A549 (cell line): Measurements from ENCODE around the gene PCNX3. TPM values are rescaled to one million over a fixed set of nuclear protein-coding genes. Genes with fewer than 3 reads are reported as not detected.

Experiments used
- ATAC-seq, 2 experiments: fragments of 200-7000 bp in 1 of 2; fragments of >200 bp in 1 of 2; cut with Nextera tagmentation in 1 of 2; cut with Tn5 transposase in 1 of 2; 3 replicates each; pipeline versions ENCODE4 v1.8.0 to v1.9.1; 2018 to 2020; ENCODE audit warnings: mild to moderate bottlenecking in 1 of 2, moderate library complexity in 1 of 2
- CTCF ChIA-PET: fragments of 300-600 bp; sonication (Branson Sonifier 250); formaldehyde crosslinking; extraction: SDS; loops from one replicate; lab custom pipeline; 2021; ENCODE audit warnings: antibody characterized with exemption, inconsistent platforms; lab: Yijun Ruan, JAX
- POLR2A ChIA-PET: fragments of 350-600 bp; formaldehyde crosslinking; extraction: SDS; loops from one replicate; lab custom pipeline; 2021; ENCODE audit warnings: antibody characterized with exemption, inconsistent platforms; lab: Yijun Ruan, JAX
- DNase-seq, 2 experiments: peaks; one replicate each; pipeline versions ENCODE4 v3.0.0 to v3.0.0-alpha.2; 2011 to 2016; ENCODE audit warnings: low read depth in 1 of 2, low spot score in 1 of 2
- FAIRE-seq: peaks from 2 replicates; lab custom pipeline; 2011; peaks lifted over from hg19 to GRCh38; lab: Jason Lieb, UNC
- H3K27ac ChIP-seq, 2 experiments: fragments of >200 bp; sonication (Bioruptor Twin); formaldehyde crosslinking; 3 replicates each; pipeline ENCODE4 v1.5.1; 2016 to 2017
- H3K4me1 ChIP-seq: fragments of >200 bp; sonication (Bioruptor Twin); formaldehyde crosslinking; 3 replicates; pipeline ENCODE4 v1.6.1; 2016
- H3K4me2 ChIP-seq: fragments of >200 bp; sonication (Bioruptor Twin); formaldehyde crosslinking; 3 replicates; pipeline ENCODE4 v1.6.1; 2016
- H3K4me3 ChIP-seq: fragments of >200 bp; sonication (Bioruptor Twin); formaldehyde crosslinking; 3 replicates; pipeline ENCODE4 v1.5.1; 2016
- H3K9me3 ChIP-seq: fragments of >200 bp; sonication (Bioruptor Twin); formaldehyde crosslinking; 3 replicates; pipeline ENCODE4 v1.6.1; 2016
- ATOH8 ChIP-seq: fragments of 250-450 bp; sonication (Bioruptor Pico); IDR thresholded peaks from 2 replicates; pipeline ENCODE4 v1.5.0; 2020; ENCODE audit warnings: low read depth, mild to moderate bottlenecking, moderate library complexity
- BCL3 ChIP-seq: fragments of >200 bp; sonication (Bioruptor Twin); formaldehyde crosslinking; IDR thresholded peaks from 3 replicates; pipeline ENCODE4 v1.6.1; 2016
- CBX2 ChIP-seq: fragments of 200-600 bp; sonication (generic); IDR thresholded peaks from 2 replicates; pipeline ENCODE4 v1.6.1; 2016; ENCODE audit warnings: low read depth, mild to moderate bottlenecking, borderline replicate concordance
- CHD2 ChIP-seq: fragments of 150-350 bp; IDR thresholded peaks from 2 replicates; pipeline ENCODE4 v1.6.1; 2014; ENCODE audit warnings: low read length; ENCODE audit not compliant: partially characterized antibody
- CHD4 ChIP-seq: fragments of 200-600 bp; sonication (generic); IDR thresholded peaks from 2 replicates; pipeline ENCODE4 v1.6.1; 2016; ENCODE audit warnings: antibody characterized with exemption, mild to moderate bottlenecking, borderline replicate concordance
- ELK1 ChIP-seq: fragments of 150-350 bp; IDR thresholded peaks from 2 replicates; pipeline ENCODE4 v1.6.1; 2014; ENCODE audit warnings: low read depth, mild to moderate bottlenecking, low read length
- EP300 ChIP-seq, 2 experiments: fragments of >200 bp; sonication (Bioruptor Twin); formaldehyde crosslinking; IDR thresholded peaks; 2 replicates in 1 of 2; 3 replicates in 1 of 2; pipeline ENCODE4 v1.6.1; 2016 to 2017
- FOSB ChIP-seq: fragments of 250-450 bp; sonication (Bioruptor Pico); IDR thresholded peaks from 2 replicates; pipeline ENCODE4 v1.5.0; 2020; ENCODE audit warnings: mild to moderate bottlenecking, moderate library complexity
- GATA3 ChIP-seq: IDR thresholded peaks from 2 replicates; pipeline ENCODE4 v1.6.1; 2012; ENCODE audit warnings: borderline replicate concordance
- HDAC2 ChIP-seq: fragments of 200-600 bp; sonication (generic); IDR thresholded peaks from 2 replicates; pipeline ENCODE4 v1.6.1; 2016
- HEYL ChIP-seq: fragments of 250-450 bp; sonication (Bioruptor Pico); IDR thresholded peaks from 2 replicates; pipeline ENCODE4 v1.8.0; 2021; ENCODE audit warnings: mild to moderate bottlenecking, moderate library complexity
- HOXA7 ChIP-seq: fragments of 250-450 bp; sonication (Bioruptor Pico); IDR thresholded peaks from 2 replicates; pipeline ENCODE4 v1.5.0; 2020; ENCODE audit warnings: mild to moderate bottlenecking, moderate library complexity
- JUN ChIP-seq, 2 experiments: fragments of >200 bp; sonication (Bioruptor Twin); formaldehyde crosslinking; IDR thresholded peaks; 2 replicates in 1 of 2; 3 replicates in 1 of 2; pipeline ENCODE4 v1.6.1; 2016 to 2017
- KDM1A ChIP-seq: fragments of 200-600 bp; sonication (generic); IDR thresholded peaks from 2 replicates; pipeline ENCODE4 v1.6.1; 2016; ENCODE audit warnings: low read depth, mild to moderate bottlenecking
- MAFK ChIP-seq: fragments of 450-650 bp; IDR thresholded peaks from 2 replicates; pipeline ENCODE4 v1.6.1; 2014; ENCODE audit not compliant: partially characterized antibody
- MYC ChIP-seq: IDR thresholded peaks from 2 replicates; pipeline ENCODE4 v1.6.1; 2012; ENCODE audit warnings: mild to moderate bottlenecking, inconsistent platforms, low read length, improper control_type of control experiment, borderline replicate concordance
- NFE2L2 ChIP-seq: fragments of 150-350 bp; conservative IDR thresholded peaks from 2 replicates; pipeline ENCODE4 v1.6.1; 2014; ENCODE audit warnings: low read length
- NPAS2 ChIP-seq: fragments of 250-450 bp; sonication (Bioruptor Pico); IDR thresholded peaks from 2 replicates; pipeline ENCODE4 v1.8.0; 2022; ENCODE audit warnings: mild to moderate bottlenecking, moderate library complexity, borderline replicate concordance
- PBX3 ChIP-seq: IDR thresholded peaks from 2 replicates; pipeline ENCODE4 v1.6.1; 2012
- PHF8 ChIP-seq: fragments of 200-600 bp; sonication (generic); IDR thresholded peaks from 2 replicates; pipeline ENCODE4 v1.6.1; 2016; ENCODE audit warnings: low read depth, mild to moderate bottlenecking, antibody characterized with exemption, moderate library complexity, borderline replicate concordance
- POLR2AphosphoS2 ChIP-seq: conservative IDR thresholded peaks from 2 replicates; pipeline ENCODE4 v1.6.1; 2012; ENCODE audit warnings: low read length, improper control_type of control experiment, inconsistent platforms
- RARB ChIP-seq: fragments of 250-450 bp; sonication (Bioruptor Pico); IDR thresholded peaks from 2 replicates; pipeline ENCODE4 v1.8.0; 2021; ENCODE audit warnings: mild to moderate bottlenecking, moderate library complexity
- RFX5 ChIP-seq: fragments of 450-650 bp; IDR thresholded peaks from 2 replicates; pipeline ENCODE4 v1.7.1; 2014; ENCODE audit warnings: antibody characterized with exemption, mild to moderate bottlenecking, moderate library complexity
- SMC3 ChIP-seq: fragments of >200 bp; sonication (Bioruptor Twin); formaldehyde crosslinking; IDR thresholded peaks from 3 replicates; pipeline ENCODE4 v1.6.1; 2018; ENCODE audit warnings: inconsistent platforms
- TFCP2L1 ChIP-seq: fragments of 250-450 bp; sonication (Bioruptor Pico); IDR thresholded peaks from 2 replicates; pipeline ENCODE4 v1.5.0; 2021; ENCODE audit warnings: mild to moderate bottlenecking
- TP53 ChIP-seq: fragments of 250-450 bp; sonication (Bioruptor Pico); IDR thresholded peaks from 2 replicates; pipeline ENCODE4 v1.5.0; 2021; ENCODE audit warnings: mild to moderate bottlenecking, moderate library complexity
- ZC3H11A ChIP-seq: fragments of 450-650 bp; IDR thresholded peaks from 2 replicates; pipeline ENCODE4 v1.6.1; 2014; ENCODE audit warnings: antibody characterized with exemption, mild to moderate bottlenecking
- ZFP36 ChIP-seq: fragments of 450-650 bp; IDR thresholded peaks from 2 replicates; pipeline ENCODE4 v1.6.1; 2014; ENCODE audit warnings: borderline replicate concordance; ENCODE audit not compliant: partially characterized antibody
- ZSCAN20 ChIP-seq: fragments of 250-450 bp; sonication (Bioruptor Pico); IDR thresholded peaks from 2 replicates; pipeline ENCODE4 v1.8.0; 2022; ENCODE audit warnings: mild to moderate bottlenecking, moderate library complexity
- WGBS: methylation state at CpG from one replicate; pipeline ENCODE4 v1.1.6; 2017; ENCODE audit errors: missing lambda C conversion rate; 5-methylcytosine and 5-hydroxymethylcytosine counted together
- polyA plus RNA-seq, 4 experiments: library from polyadenylated mRNA; depleted of rRNA in 3 of 4; stranded (reverse); fragments of >200 nt; fragmentation: RNase III in 1 of 4; extraction: RNeasy Plus Mini Kit Qiagen cat#74134 plus additional on column Dnase treatment in 1 of 4; gene quantifications; 2 replicates in 3 of 4; 3 replicates in 1 of 4; pipeline ENCODE4 v1.2.3, GENCODE V29; 2011 to 2017

Gene PCNX3
- polyA plus RNA-seq, 2 of the 4 experiments (the other 2 are of a cell fraction) = 14.2 to 29.7 TPM

- CTCF ChIA-PET = interaction anchor here (0.7 to 1.6 kb wide), 4 partner anchors 27 to 423 kb away, joined by 3 to 5 read pairs (median 4); no protein-coding TSS in a partner anchor
- WGBS = 91% methylated on average over 13 of the region's 16 CpGs
- H3K9me3 ChIP-seq = no peaks in the 10 kb centered on the region
- ATAC-seq (no peak), DNase-seq (no peak), FAIRE-seq (no peak)
- no peak overlapping the region for H3K27ac ChIP-seq
- POLR2A ChIA-PET = no interaction called here
- no peak for TF ChIP-seq TP53 (CRISPR knock-in tag)
- no peak for TF ChIP-seq MAFK
- no peak for TF ChIP-seq CBX2
- TF ChIP-seq FOSB (CRISPR knock-in tag) = no peak
- no peak for TF ChIP-seq HOXA7 (CRISPR knock-in tag)
- H3K4me3 ChIP-seq = no peak overlapping the region
- peaks cover 5% of the 10 kb centered on the region; the same call in 1 of the 3 replicates for H3K4me1 ChIP-seq
- H3K4me2 ChIP-seq = no peak overlapping the region
Observed at GRCh38 chr11:65622011-65622410, 6.4 kb downstream of the PCNX3 start.

- ATAC-seq (no peak), FAIRE-seq (no peak)
- H3K4me1 ChIP-seq = no peaks in the 10 kb centered on the region
- no peaks in the 10 kb centered on the region for H3K9me3 ChIP-seq
- H3K4me2 ChIP-seq = no peak overlapping the region
- no peak for TF ChIP-seq TP53 (CRISPR knock-in tag)
- no peak for TF ChIP-seq HDAC2
- no peak for TF ChIP-seq ZC3H11A
- no peak for TF ChIP-seq SMC3
- no peak for TF ChIP-seq RFX5
- TF ChIP-seq POLR2AphosphoS2 = no peak
- no peak for TF ChIP-seq TFCP2L1 (CRISPR knock-in tag)
- TF ChIP-seq GATA3 = no peak
- no peak for TF ChIP-seq BCL3
- TF ChIP-seq MYC = no peak
- TF ChIP-seq CHD4 = no peak
- no peak for TF ChIP-seq ATOH8 (CRISPR knock-in tag)
- no peak for TF ChIP-seq ZSCAN20 (CRISPR knock-in tag)
- TF ChIP-seq NFE2L2 = no peak
- TF ChIP-seq NPAS2 (CRISPR knock-in tag) = no peak
- no peak for TF ChIP-seq PBX3
- TF ChIP-seq, all 56 proteins: peak for 0
- ChIA-PET CTCF (interaction anchor here (0.7 to 5.5 kb wide), 5 partner anchors 9 to 238 kb away, joined by 3 to 54 read pairs (median 3); partner anchors contain the start of genes KAT5 and SIPA1), POLR2A (interaction anchor here (1.4 kb wide), 1 partner anchor 8 kb away, joined by 4 read pairs; no protein-coding TSS in a partner anchor)
- DNase-seq = no peak
- no peak overlapping the region for H3K27ac ChIP-seq
- 92% methylated on average over 14 of the region's 14 CpGs for WGBS
- H3K4me3 ChIP-seq = no peak overlapping the region
Observed at GRCh38 chr11:65623177-65623576, 7.6 kb downstream of the PCNX3 start.

- ChIA-PET CTCF (interaction anchor here (0.7 to 5.5 kb wide), 5 partner anchors 8 to 265 kb away, joined by 3 to 54 read pairs (median 4); partner anchors contain the start of genes KAT5 and SIPA1), POLR2A (interaction anchor here (1.4 kb wide), 1 partner anchor 9 kb away, joined by 4 read pairs; no protein-coding TSS in a partner anchor)
- no peaks in the 10 kb centered on the region for H3K9me3 ChIP-seq
- no peaks in the 10 kb centered on the region for H3K4me1 ChIP-seq
- DNase-seq (no peak), ATAC-seq (no peak), FAIRE-seq (no peak)
- no peak overlapping the region for H3K4me3 ChIP-seq
- 93% methylated on average over 20 of the region's 25 CpGs for WGBS
- no peak for TF ChIP-seq POLR2AphosphoS2
- TF ChIP-seq HEYL (CRISPR knock-in tag) = no peak
- TF ChIP-seq EP300 (IDR thresholded peaks at IDR 0.05) = no peak
- no peak for TF ChIP-seq ZFP36
- no peak for TF ChIP-seq JUN (IDR thresholded peaks at IDR 0.05)
- TF ChIP-seq NFE2L2 = no peak
- TF ChIP-seq CHD2 = no peak
- no peak for TF ChIP-seq KDM1A
- TF ChIP-seq ELK1 = no peak
- TF ChIP-seq PHF8 = no peak
- TF ChIP-seq PBX3 = no peak
- no peak for TF ChIP-seq RARB (CRISPR knock-in tag)
- H3K4me2 ChIP-seq = no peak overlapping the region
- no peak overlapping the region for H3K27ac ChIP-seq
Observed at GRCh38 chr11:65623852-65624616, 8.5 kb downstream of the PCNX3 start.
